ENCODE data around the gene OSBPL7. TPM values are rescaled to one million over a fixed set of nuclear protein-coding genes. Genes with fewer than 3 reads are reported as not detected.

Gene OSBPL7
- total and polyA plus RNA-seq, 4 donors, result 0.51 to 2.4 (median 1.4) TPM

DNA sequence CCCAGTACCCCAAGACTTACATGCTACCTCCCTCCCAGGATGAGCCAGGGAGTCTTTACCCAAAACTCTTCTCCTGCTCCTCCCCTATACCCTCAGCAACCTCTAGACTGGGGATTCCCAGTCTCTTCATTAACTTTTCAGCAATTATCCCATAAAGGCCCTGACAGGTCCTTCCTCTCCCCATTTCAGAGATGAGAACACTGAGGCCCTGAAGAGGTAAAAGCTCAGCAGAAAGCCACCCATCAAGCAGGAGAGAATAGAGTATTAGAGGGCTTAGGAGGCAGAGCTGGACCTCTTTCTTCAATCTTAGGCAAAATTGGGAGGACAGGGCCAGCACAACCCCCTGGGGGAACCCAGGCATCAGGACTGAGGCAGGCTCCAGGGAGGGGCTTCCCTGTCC is 35.2 kb upstream of the OSBPL7 start (continued):
- TF ChIP-seq, protein P1, sequence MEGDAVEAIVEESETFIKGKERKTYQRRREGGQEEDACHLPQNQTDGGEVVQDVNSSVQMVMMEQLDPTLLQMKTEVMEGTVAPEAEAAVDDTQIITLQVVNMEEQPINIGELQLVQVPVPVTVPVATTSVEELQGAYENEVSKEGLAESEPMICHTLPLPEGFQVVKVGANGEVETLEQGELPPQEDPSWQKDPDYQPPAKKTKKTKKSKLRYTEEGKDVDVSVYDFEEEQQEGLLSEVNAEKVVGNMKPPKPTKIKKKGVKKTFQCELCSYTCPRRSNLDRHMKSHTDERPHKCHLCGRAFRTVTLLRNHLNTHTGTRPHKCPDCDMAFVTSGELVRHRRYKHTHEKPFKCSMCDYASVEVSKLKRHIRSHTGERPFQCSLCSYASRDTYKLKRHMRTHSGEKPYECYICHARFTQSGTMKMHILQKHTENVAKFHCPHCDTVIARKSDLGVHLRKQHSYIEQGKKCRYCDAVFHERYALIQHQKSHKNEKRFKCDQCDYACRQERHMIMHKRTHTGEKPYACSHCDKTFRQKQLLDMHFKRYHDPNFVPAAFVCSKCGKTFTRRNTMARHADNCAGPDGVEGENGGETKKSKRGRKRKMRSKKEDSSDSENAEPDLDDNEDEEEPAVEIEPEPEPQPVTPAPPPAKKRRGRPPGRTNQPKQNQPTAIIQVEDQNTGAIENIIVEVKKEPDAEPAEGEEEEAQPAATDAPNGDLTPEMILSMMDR (IDR thresholded peaks at IDR 0.05; ENCODE audit: low read depth, low read length, missing input control), result no peak
- TF ChIP-seq, protein P2, sequence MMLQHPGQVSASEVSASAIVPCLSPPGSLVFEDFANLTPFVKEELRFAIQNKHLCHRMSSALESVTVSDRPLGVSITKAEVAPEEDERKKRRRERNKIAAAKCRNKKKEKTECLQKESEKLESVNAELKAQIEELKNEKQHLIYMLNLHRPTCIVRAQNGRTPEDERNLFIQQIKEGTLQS (IDR thresholded peaks at IDR 0.05), result no peak
- TF ChIP-seq RAD21 (IDR thresholded peaks at IDR 0.05), result no peak

DNA sequence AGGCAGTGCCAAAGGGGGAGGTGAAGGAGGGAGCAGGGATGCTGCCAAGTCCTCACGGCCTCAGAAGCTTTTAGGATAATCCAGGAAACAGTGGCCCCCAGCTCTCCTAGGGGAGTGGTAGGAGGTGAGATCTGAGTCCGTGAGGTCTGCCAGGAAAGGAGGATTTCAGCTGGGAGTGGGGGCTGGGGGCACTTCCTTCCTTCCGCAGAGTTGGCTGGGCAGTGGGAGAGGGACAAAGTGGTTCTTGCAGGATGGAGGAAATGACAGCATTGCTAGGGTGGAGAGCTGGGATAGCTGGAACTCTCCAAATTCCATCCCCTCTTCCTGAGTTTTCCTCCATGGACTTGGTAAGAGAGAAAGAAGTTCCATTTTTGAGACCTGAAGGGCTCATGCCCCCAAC is 34.1 kb upstream of the OSBPL7 start:
- Histone ChIP-seq H3K27ac (ENCODE audit: low read depth in 1 of 2, low read length in 2 of 2) (no peak overlapping the region), H3K9me3 (ENCODE audit: control insufficient read depth in 4 of 4, low read length in 3 of 4) (no peaks in the 10 kb centered on the region), H3K9ac (ENCODE audit: low read depth in 1 of 2, low read length in 2 of 2) (no peak overlapping the region), H3K4me3 (ENCODE audit: low read depth in 1 of 3, low read length in 3 of 3) (no peak overlapping the region), H3K36me3 (ENCODE audit: control insufficient read depth in 4 of 4, insufficient read depth in 3 of 4, low read depth in 1 of 4, low read length in 3 of 4) (no peaks in the 10 kb centered on the region), H3K27me3 (ENCODE audit: control insufficient read depth in 4 of 4, insufficient read depth in 4 of 4, low read length in 3 of 4) (peaks cover 0 to 11% (median 8%) of the 10 kb centered on the region in 4 donors), H3K4me1 (ENCODE audit: control insufficient read depth in 4 of 4, insufficient read depth in 4 of 4, low read length in 3 of 4) (peaks cover 3 to 5% (median 4%) of the 10 kb centered on the region in 4 donors)
- TF ChIP-seq HNF4A (conservative IDR thresholded peaks at IDR 0.05), result no peak
- TF ChIP-seq TAF1 (conservative IDR thresholded peaks at IDR 0.05), result no peak
- 57% methylated on average over 3 of the region's 3 CpGs for WGBS
- no peak for DNase-seq (ENCODE audit: low spot score)

DNA sequence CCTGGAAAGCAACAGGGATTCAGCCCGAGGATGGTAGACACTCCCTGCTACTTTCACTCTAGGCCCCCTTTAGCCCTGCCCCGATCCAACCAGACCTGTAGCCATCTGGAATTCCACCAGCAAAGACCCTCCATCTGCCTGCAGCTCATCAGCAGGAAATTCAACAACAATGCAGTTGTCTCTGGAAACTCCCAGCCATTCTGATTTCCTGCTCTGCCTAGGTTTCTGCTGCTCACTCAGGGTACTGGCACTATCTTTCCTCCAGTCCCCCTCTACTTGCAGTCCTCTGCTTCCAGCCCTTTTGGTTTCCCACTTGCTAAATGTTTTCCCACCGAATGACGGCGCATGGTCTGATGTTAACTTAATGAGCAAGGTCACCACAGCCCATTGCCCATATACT is 32.0 kb upstream of the OSBPL7 start:
- no peak for DNase-seq (ENCODE audit: low spot score)
- peaks cover 3 to 9% (median 5%) of the 10 kb centered on the region in 4 donors for H3K4me1 ChIP-seq (ENCODE audit: control insufficient read depth in 4 of 4, insufficient read depth in 4 of 4, low read length in 3 of 4)
- whole genome bisulfite sequencing, result 35% methylated on average over 5 of the region's 5 CpGs
- no peak overlapping the region for H3K4me3 ChIP-seq (ENCODE audit: low read depth in 1 of 3, low read length in 3 of 3)
- TF ChIP-seq RAD21 (IDR thresholded peaks at IDR 0.05), result no peak
- TF ChIP-seq SP1 (IDR thresholded peaks at IDR 0.05), result no peak
- no peak for TF ChIP-seq FOXA2 (IDR thresholded peaks at IDR 0.05)
- TF ChIP-seq, protein P1 (IDR thresholded peaks at IDR 0.05; ENCODE audit: low read depth, low read length, missing input control), result no peak
- TF ChIP-seq, protein P3, sequence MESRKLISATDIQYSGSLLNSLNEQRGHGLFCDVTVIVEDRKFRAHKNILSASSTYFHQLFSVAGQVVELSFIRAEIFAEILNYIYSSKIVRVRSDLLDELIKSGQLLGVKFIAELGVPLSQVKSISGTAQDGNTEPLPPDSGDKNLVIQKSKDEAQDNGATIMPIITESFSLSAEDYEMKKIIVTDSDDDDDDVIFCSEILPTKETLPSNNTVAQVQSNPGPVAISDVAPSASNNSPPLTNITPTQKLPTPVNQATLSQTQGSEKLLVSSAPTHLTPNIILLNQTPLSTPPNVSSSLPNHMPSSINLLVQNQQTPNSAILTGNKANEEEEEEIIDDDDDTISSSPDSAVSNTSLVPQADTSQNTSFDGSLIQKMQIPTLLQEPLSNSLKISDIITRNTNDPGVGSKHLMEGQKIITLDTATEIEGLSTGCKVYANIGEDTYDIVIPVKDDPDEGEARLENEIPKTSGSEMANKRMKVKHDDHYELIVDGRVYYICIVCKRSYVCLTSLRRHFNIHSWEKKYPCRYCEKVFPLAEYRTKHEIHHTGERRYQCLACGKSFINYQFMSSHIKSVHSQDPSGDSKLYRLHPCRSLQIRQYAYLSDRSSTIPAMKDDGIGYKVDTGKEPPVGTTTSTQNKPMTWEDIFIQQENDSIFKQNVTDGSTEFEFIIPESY (IDR thresholded peaks at IDR 0.05), result no peak
- TF ChIP-seq, protein P2 (IDR thresholded peaks at IDR 0.05), result no peak
- no peak for TF ChIP-seq FOXA1 (IDR thresholded peaks at IDR 0.05)
- TF ChIP-seq, protein P4, sequence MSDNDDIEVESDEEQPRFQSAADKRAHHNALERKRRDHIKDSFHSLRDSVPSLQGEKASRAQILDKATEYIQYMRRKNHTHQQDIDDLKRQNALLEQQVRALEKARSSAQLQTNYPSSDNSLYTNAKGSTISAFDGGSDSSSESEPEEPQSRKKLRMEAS (IDR thresholded peaks at IDR 0.05), result no peak
- TF ChIP-seq RXRA (IDR thresholded peaks at IDR 0.05), result no peak
- TF ChIP-seq EGR1 (IDR thresholded peaks at IDR 0.05; ENCODE audit: low read depth in 2 of 2), result no peak
- no peak for TF ChIP-seq HNF4A (conservative IDR thresholded peaks at IDR 0.05)
- no peak for TF ChIP-seq GABPA (IDR thresholded peaks at IDR 0.05 in 1 of 2, conservative IDR thresholded peaks at IDR 0.05 in 1 of 2)
- TF ChIP-seq JUND (IDR thresholded peaks at IDR 0.05), result no peak
- TF ChIP-seq TAF1 (conservative IDR thresholded peaks at IDR 0.05), result no peak
- H3K9me3 ChIP-seq (ENCODE audit: control insufficient read depth in 4 of 4, low read length in 3 of 4), result no peaks in the 10 kb centered on the region
- no peak overlapping the region for H3K27ac ChIP-seq (ENCODE audit: low read depth in 1 of 2, low read length in 2 of 2)
- H3K36me3 ChIP-seq (ENCODE audit: control insufficient read depth in 4 of 4, insufficient read depth in 3 of 4, low read depth in 1 of 4, low read length in 3 of 4), result no peaks in the 10 kb centered on the region
- H3K27me3 ChIP-seq (ENCODE audit: control insufficient read depth in 4 of 4, insufficient read depth in 4 of 4, low read length in 3 of 4), result peaks cover 0 to 20% (median 10%) of the 10 kb centered on the region in 4 donors
- no peak overlapping the region for H3K9ac ChIP-seq (ENCODE audit: low read depth in 1 of 2, low read length in 2 of 2)

All from liver (tissue), 9 donors.